ENCODE measurements around the gene DPCD. TPM values are rescaled to one million over a fixed set of nuclear protein-coding genes. Genes with fewer than 3 reads are reported as not detected.

Gene DPCD
- total RNA-seq, 4 donors from 2014 or later = 13.8 to 24.2 (median 18.1) TPM

GRCh38 chr10:101607124-101607523, 19.0 kb downstream of the DPCD start:
- intact Hi-C loops (cut with DNase I) = loop anchor here (5.0 kb wide), 1 partner anchor 175 kb away; the partner anchor contains the start of gene NPM3
- H3K36me3 ChIP-seq = peaks cover 17 to 75% (median 69%) of the 10 kb centered on the region in 4 donors
- H3K4me1 ChIP-seq = peaks cover 0 to 2% (median 0%) of the 10 kb centered on the region in 4 donors
- H3K9me3 ChIP-seq = no peaks in the 10 kb centered on the region
- TF ChIP-seq CTCF (IDR thresholded peaks at IDR 0.05) = no peak
- no peak for TF ChIP-seq POLR2AphosphoS5 (IDR thresholded peaks at IDR 0.05)
- TF ChIP-seq EP300 (IDR thresholded peaks at IDR 0.05) = no peak
- no peak for TF ChIP-seq POLR2A (IDR thresholded peaks at IDR 0.05; ENCODE audit: low read depth)
- no peak overlapping the region for H3K27ac ChIP-seq (replicated peaks in 1 of 4)
- no peak for DNase-seq (ENCODE audit: extremely low spot score)
- 58% methylated on average over 2 of the region's 2 CpGs for WGBS
- no peak overlapping the region for H3K4me3 ChIP-seq
- H3K27me3 ChIP-seq = no peaks in the 10 kb centered on the region

- intact Hi-C loops (cut with DNase I) = loop anchor here (5.0 kb wide), 1 partner anchor 173 kb away; the partner anchor contains the start of gene NPM3
- 94% methylated on average over 4 of the region's 4 CpGs for WGBS
These were observed 21.4 kb downstream of the DPCD start for GRCh38 chr10:101609481-101609880.

GRCh38 chr10:101611096-101611905, 23.2 kb downstream of the DPCD start:
- H3K9me3 ChIP-seq = no peaks in the 10 kb centered on the region
- peak overlapping the region in 1 of 4 donors; percentile 22 for H3K27ac ChIP-seq (replicated peaks in 1 of 4)
- TF ChIP-seq CTCF (IDR thresholded peaks at IDR 0.05) (no peak), EP300 (IDR thresholded peaks at IDR 0.05) (no peak), POLR2AphosphoS5 (IDR thresholded peaks at IDR 0.05) (no peak), POLR2A (IDR thresholded peaks at IDR 0.05; ENCODE audit: low read depth) (no peak)
- H3K36me3 ChIP-seq = peaks cover 18 to 86% (median 69%) of the 10 kb centered on the region in 4 donors
- intact Hi-C loops (cut with DNase I) = no loop called here
- H3K4me1 ChIP-seq = peaks cover 0 to 10% (median 1%) of the 10 kb centered on the region in 4 donors
- no peak overlapping the region for H3K4me3 ChIP-seq
- no peaks in the 10 kb centered on the region for H3K27me3 ChIP-seq
- WGBS = 72% methylated on average over 11 of the region's 16 CpGs
- DNase-seq (ENCODE audit: extremely low spot score) = no peak

More at GRCh38 chr10:101609481-101609880, 21.4 kb downstream of the DPCD start:
- Histone ChIP-seq H3K9me3 (no peaks in the 10 kb centered on the region), H3K4me1 (peaks cover 0 to 3% (median 1%) of the 10 kb centered on the region in 4 donors), H3K4me3 (no peak overlapping the region), H3K27me3 (no peaks in the 10 kb centered on the region), H3K27ac (replicated peaks in 1 of 4) (no peak overlapping the region), H3K36me3 (peaks cover 17 to 93% (median 72%) of the 10 kb centered on the region in 4 donors)
- no peak for DNase-seq (ENCODE audit: extremely low spot score)
- TF ChIP-seq EP300 (IDR thresholded peaks at IDR 0.05) = no peak
- no peak for TF ChIP-seq POLR2AphosphoS5 (IDR thresholded peaks at IDR 0.05)
- no peak for TF ChIP-seq CTCF (IDR thresholded peaks at IDR 0.05)
- TF ChIP-seq POLR2A (IDR thresholded peaks at IDR 0.05; ENCODE audit: low read depth) = no peak

- Histone ChIP-seq H3K4me3 (no peak overlapping the region), H3K9me3 (no peaks in the 10 kb centered on the region), H3K27me3 (no peaks in the 10 kb centered on the region), H3K36me3 (peaks cover 26 to 86% (median 64%) of the 10 kb centered on the region in 4 donors), H3K4me1 (peaks cover 0 to 10% (median 1%) of the 10 kb centered on the region in 4 donors), H3K27ac (replicated peaks in 1 of 4) (no peak overlapping the region)
- 50% methylated on average over 1 of the region's 6 CpGs for WGBS
- TF ChIP-seq CTCF (IDR thresholded peaks at IDR 0.05) (no peak), POLR2AphosphoS5 (IDR thresholded peaks at IDR 0.05) (no peak), EP300 (IDR thresholded peaks at IDR 0.05) (no peak), POLR2A (IDR thresholded peaks at IDR 0.05; ENCODE audit: low read depth) (no peak)
- intact Hi-C loops (cut with DNase I) = no loop called here
- no peak for DNase-seq (ENCODE audit: extremely low spot score)
These were observed 24.0 kb downstream of the DPCD start for GRCh38 chr10:101612086-101612485.
